ENCODE data around the gene PNLIPRP2.

DNA sequence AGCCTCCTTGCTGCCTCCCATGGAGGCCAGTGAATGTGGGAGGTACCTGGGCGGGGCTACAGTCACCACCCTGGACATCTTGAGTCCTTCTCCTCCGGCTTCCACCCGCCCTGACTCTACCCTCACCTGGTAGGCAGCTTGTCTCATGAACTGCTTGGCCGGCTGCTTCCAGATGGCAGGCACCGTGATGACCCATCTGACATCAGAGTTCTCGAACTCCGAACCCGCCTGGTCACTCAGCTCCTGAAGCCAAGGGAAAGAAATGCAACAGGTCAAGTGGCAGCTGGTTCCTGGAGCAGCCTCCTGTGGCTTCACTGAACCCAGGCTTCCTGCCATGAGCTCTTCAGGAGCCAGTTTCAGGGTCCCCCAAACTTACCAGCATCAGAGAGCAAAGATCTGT lies 71.5 kb downstream of the PNLIPRP2 start:
- TF ChIP-seq ZNF565 (CRISPR knock-in tag; conservative IDR thresholded peaks at IDR 0.05; ENCODE audit: low read depth) (no peak), PPARA (CRISPR knock-in tag; IDR thresholded peaks at IDR 0.05; ENCODE audit: borderline replicate concordance) (no peak), ZNF70 (CRISPR knock-in tag; IDR thresholded peaks at IDR 0.05) (no peak), RARB (CRISPR knock-in tag; IDR thresholded peaks at IDR 0.05) (no peak), ZFP30 (CRISPR knock-in tag; IDR thresholded peaks at IDR 0.05) (no peak), ZFP3 (CRISPR knock-in tag; IDR thresholded peaks at IDR 0.05) (no peak), ARNTL (CRISPR knock-in tag; IDR thresholded peaks at IDR 0.05; ENCODE audit: borderline replicate concordance, low read depth) (no peak)
- TF ChIP-seq, protein P1, sequence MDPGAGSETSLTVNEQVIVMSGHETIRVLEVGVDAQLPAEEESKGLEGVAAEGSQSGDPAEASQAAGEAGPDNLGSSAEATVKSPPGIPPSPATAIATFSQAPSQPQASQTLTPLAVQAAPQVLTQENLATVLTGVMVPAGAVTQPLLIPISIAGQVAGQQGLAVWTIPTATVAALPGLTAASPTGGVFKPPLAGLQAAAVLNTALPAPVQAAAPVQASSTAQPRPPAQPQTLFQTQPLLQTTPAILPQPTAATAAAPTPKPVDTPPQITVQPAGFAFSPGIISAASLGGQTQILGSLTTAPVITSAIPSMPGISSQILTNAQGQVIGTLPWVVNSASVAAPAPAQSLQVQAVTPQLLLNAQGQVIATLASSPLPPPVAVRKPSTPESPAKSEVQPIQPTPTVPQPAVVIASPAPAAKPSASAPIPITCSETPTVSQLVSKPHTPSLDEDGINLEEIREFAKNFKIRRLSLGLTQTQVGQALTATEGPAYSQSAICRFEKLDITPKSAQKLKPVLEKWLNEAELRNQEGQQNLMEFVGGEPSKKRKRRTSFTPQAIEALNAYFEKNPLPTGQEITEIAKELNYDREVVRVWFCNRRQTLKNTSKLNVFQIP (CRISPR knock-in tag; IDR thresholded peaks at IDR 0.05; ENCODE audit: borderline replicate concordance, low read depth) = no peak
- TF ChIP-seq, protein P2, sequence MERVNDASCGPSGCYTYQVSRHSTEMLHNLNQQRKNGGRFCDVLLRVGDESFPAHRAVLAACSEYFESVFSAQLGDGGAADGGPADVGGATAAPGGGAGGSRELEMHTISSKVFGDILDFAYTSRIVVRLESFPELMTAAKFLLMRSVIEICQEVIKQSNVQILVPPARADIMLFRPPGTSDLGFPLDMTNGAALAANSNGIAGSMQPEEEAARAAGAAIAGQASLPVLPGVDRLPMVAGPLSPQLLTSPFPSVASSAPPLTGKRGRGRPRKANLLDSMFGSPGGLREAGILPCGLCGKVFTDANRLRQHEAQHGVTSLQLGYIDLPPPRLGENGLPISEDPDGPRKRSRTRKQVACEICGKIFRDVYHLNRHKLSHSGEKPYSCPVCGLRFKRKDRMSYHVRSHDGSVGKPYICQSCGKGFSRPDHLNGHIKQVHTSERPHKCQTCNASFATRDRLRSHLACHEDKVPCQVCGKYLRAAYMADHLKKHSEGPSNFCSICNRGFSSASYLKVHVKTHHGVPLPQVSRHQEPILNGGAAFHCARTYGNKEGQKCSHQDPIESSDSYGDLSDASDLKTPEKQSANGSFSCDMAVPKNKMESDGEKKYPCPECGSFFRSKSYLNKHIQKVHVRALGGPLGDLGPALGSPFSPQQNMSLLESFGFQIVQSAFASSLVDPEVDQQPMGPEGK (CRISPR knock-in tag; IDR thresholded peaks at IDR 0.05; ENCODE audit: borderline replicate concordance) = no peak

All from SK-N-SH treated with all-trans-retinoic acid at 6 μM for 48 hours (cell line).